Neural cell (in vitro differentiated cells): ENCODE measurements around the gene KCNQ2. TPM values are rescaled to one million over a fixed set of nuclear protein-coding genes. Genes with fewer than 3 reads are reported as not detected.

ENCODE experiments used
- H2AFZ ChIP-seq: fragments of 200-600, 300-800 bp; sonication (generic), shearing (Covaris generic); 2 replicates; pipeline ENCODE4 v1.6.0; 2014; ENCODE audit warnings: low read depth, mild to moderate bottlenecking, antibody characterized with exemption, low read length, moderate library complexity
- H3F3A ChIP-seq: fragments of 200-600 bp; shearing (Covaris generic); 2 replicates; pipeline ENCODE4 v1.6.1; 2016; ENCODE audit warnings: mild to moderate bottlenecking, moderate library complexity, mixed read lengths, antibody characterized with exemption, low read length; ENCODE audit not compliant: insufficient read depth, poor library complexity, severe bottlenecking
- H3K27ac ChIP-seq: fragments of 200-600, 300-800 bp; sonication (generic), shearing (Covaris generic); 2 replicates; pipeline ENCODE4 v1.5.1; 2014; ENCODE audit warnings: mild to moderate bottlenecking, low read length, moderate library complexity
- H3K27me3 ChIP-seq: fragments of 300-800, 200-600 bp; sonication (generic), shearing (Covaris generic); 2 replicates; pipeline ENCODE4 v1.6.0; 2014; ENCODE audit warnings: mild to moderate bottlenecking, low read depth, low read length, moderate library complexity; ENCODE audit not compliant: insufficient read depth
- H3K36me3 ChIP-seq: fragments of 300-800, 200-600 bp; sonication (generic), shearing (Covaris generic); 2 replicates; pipeline ENCODE4 v1.5.1; 2014; ENCODE audit warnings: mild to moderate bottlenecking, antibody characterized with exemption, low read length, moderate library complexity; ENCODE audit not compliant: insufficient read depth
- H3K4me2 ChIP-seq: fragments of 300-800, 200-600 bp; sonication (generic), shearing (Covaris generic); 2 replicates; pipeline ENCODE4 v1.6.0; 2014; ENCODE audit warnings: mild to moderate bottlenecking, low read length
- H3K4me3 ChIP-seq: fragments of 300-800, 200-600 bp; sonication (generic), shearing (Covaris generic); 2 replicates; pipeline ENCODE4 v1.5.1; 2014; ENCODE audit warnings: mild to moderate bottlenecking, low read length, moderate library complexity
- H3K79me2 ChIP-seq: fragments of 200-600 bp; shearing (Covaris generic); replicated peaks from 2 replicates; pipeline ENCODE4 v1.6.0; 2014; ENCODE audit warnings: mild to moderate bottlenecking, low read length, moderate library complexity; ENCODE audit not compliant: insufficient read depth
- H3K9ac ChIP-seq: fragments of 300-800, 200-600 bp; sonication (generic), shearing (Covaris generic); 2 replicates; pipeline ENCODE4 v1.6.1; 2016; ENCODE audit warnings: mild to moderate bottlenecking, low read length, mixed read lengths
- H3K9me2 ChIP-seq: fragments of 200-600 bp; shearing (Covaris generic); 2 replicates; pipeline ENCODE4 v1.6.1; 2016; ENCODE audit warnings: mild to moderate bottlenecking, low read length, mixed read lengths; ENCODE audit not compliant: insufficient read depth
- H3K9me3 ChIP-seq: fragments of 200-600, 300-800 bp; sonication (generic), shearing (Covaris generic); 2 replicates; pipeline ENCODE4 v1.6.1; 2016; ENCODE audit warnings: mild to moderate bottlenecking, mixed run types, low read length, moderate library complexity, mixed read lengths
- H4K20me1 ChIP-seq: fragments of 200-600 bp; shearing (Covaris generic); 2 replicates; pipeline ENCODE4 v1.6.1; 2016; ENCODE audit warnings: mild to moderate bottlenecking, mixed run types; ENCODE audit not compliant: insufficient read depth
- CTCF ChIP-seq: fragments of 450-650 bp; IDR thresholded peaks from 2 replicates; pipeline ENCODE4 v1.5.1; 2014; ENCODE audit warnings: antibody characterized with exemption, mild to moderate bottlenecking, moderate library complexity; ENCODE audit not compliant: poor library complexity, severe bottlenecking
- EP300 ChIP-seq: fragments of 450-650 bp; conservative IDR thresholded peaks from 2 replicates; pipeline ENCODE4 v1.6.1; 2014; ENCODE audit warnings: antibody characterized with exemption, mild to moderate bottlenecking, moderate library complexity; ENCODE audit not compliant: poor library complexity, severe bottlenecking
- EZH2 ChIP-seq: fragments of 200-600, 300-800 bp; shearing (Covaris generic), sonication (generic); IDR thresholded peaks from 2 replicates; pipeline ENCODE4 v1.6.1; 2014; ENCODE audit warnings: antibody characterized with exemption, low read length, borderline replicate concordance, mild to moderate bottlenecking; ENCODE audit not compliant: insufficient read depth, poor library complexity, severe bottlenecking
- MXI1 ChIP-seq: fragments of 450-650 bp; conservative IDR thresholded peaks from 2 replicates; pipeline ENCODE4 v1.6.1; 2014; ENCODE audit warnings: antibody characterized with exemption, mild to moderate bottlenecking; ENCODE audit not compliant: poor library complexity, severe bottlenecking
- POLR2AphosphoS5 ChIP-seq: IDR thresholded peaks from 2 replicates; pipeline ENCODE4 v1.6.1; 2012
- RAD21 ChIP-seq: fragments of 450-650 bp; conservative IDR thresholded peaks from 2 replicates; pipeline ENCODE4 v1.6.1; 2014; ENCODE audit warnings: antibody characterized with exemption, mild to moderate bottlenecking, moderate library complexity
- REST ChIP-seq: IDR thresholded peaks from 2 replicates; pipeline ENCODE4 v1.6.1; 2012; ENCODE audit warnings: borderline replicate concordance
- SMC3 ChIP-seq: fragments of 450-650 bp; conservative IDR thresholded peaks from 2 replicates; pipeline ENCODE4 v1.6.1; 2014; ENCODE audit warnings: antibody characterized with exemption, mild to moderate bottlenecking, moderate library complexity; ENCODE audit not compliant: poor library complexity
- TAF1 ChIP-seq: IDR thresholded peaks from 2 replicates; pipeline ENCODE4 v1.6.1; 2012; ENCODE audit warnings: low read depth
- polyA plus RNA-seq: library from polyadenylated mRNA; depleted of rRNA; stranded (reverse); fragments of >200 nt; gene quantifications from 2 replicates; pipeline ENCODE4 v1.2.3, GENCODE V29; 2014

The KCNQ2 gene
- polyA plus RNA-seq, 1 donor from 2014 or later: 84.7 TPM

- Histone ChIP-seq H3F3A (no peaks in the 10 kb centered on the region), H3K9me2 (no peaks in the 10 kb centered on the region), H3K27ac (no peak overlapping the region)
Measured at GRCh38 chr20:63400486-63401210, 71.8 kb downstream of the KCNQ2 start.

More at GRCh38 chr20:63400486-63401210, 71.8 kb downstream of the KCNQ2 start:
- TF ChIP-seq TAF1 (no peak), REST (no peak), POLR2AphosphoS5 (no peak), EP300 (no peak), EZH2 (no peak), RAD21 (no peak), CTCF (no peak), MXI1 (no peak), SMC3 (no peak)
- H3K9ac ChIP-seq: no peak overlapping the region
- H3K4me3 ChIP-seq: no peak overlapping the region
- H4K20me1 ChIP-seq: no peaks in the 10 kb centered on the region
- H3K27me3 ChIP-seq: no peaks in the 10 kb centered on the region
- no peaks in the 10 kb centered on the region for H3K9me3 ChIP-seq
- no peak overlapping the region for H2AFZ ChIP-seq
- no peak overlapping the region for H3K4me2 ChIP-seq
- no peaks in the 10 kb centered on the region for H3K79me2 ChIP-seq
- H3K36me3 ChIP-seq: no peaks in the 10 kb centered on the region
